T-helper 1 cell (primary cell): ENCODE measurements around the gene ACTL6B.
"Not testable (repeated sequence)": the region's sequence is repeated elsewhere in the genome, so short reads cannot be mapped to it uniquely, and the experiment has no call there.

ENCODE experiments used
- DNase-seq, 5 donors: peaks; one replicate each; pipeline ENCODE4 v3.0.0-alpha.2; 2012 to 2020
- total RNA-seq, 4 donors: gene quantifications; one replicate each; lab custom pipeline; 2026; lab: John Stamatoyannopoulos, UW

ACTL6B gene
- 0 to 0.12 (median 0) reads per million in 4 donors for total RNA-seq

- peak in 3 of 5 donors; percentile 39 to 45 (median 42) for DNase-seq
These were observed at the start of gene ACTL6B for GRCh38 chr7:100655908-100656674. ACTL6B (minus strand) TSS chr7:100656448; CDS start chr7:100656354, 94 bp downstream.

GRCh38 chr7:100705320-100705752 lies 49.1 kb upstream of the ACTL6B start:
- peak; percentile 41 to 74 (median 61) for DNase-seq

- DNase-seq, result not testable (repeated sequence)
These were observed 44.8 kb upstream of the ACTL6B start for GRCh38 chr7:100701089-100701488.

- DNase-seq, result no peak
These were observed 42.8 kb upstream of the ACTL6B start for GRCh38 chr7:100699018-100699417.

- no peak for DNase-seq
These were observed 39.9 kb upstream of the ACTL6B start for GRCh38 chr7:100696123-100696521.

GRCh38 chr7:100694098-100694745 lies 38.0 kb upstream of the ACTL6B start, which contains the start of gene GIGYF1:
GIGYF1 (minus strand) TSS chr7:100694250; CDS start chr7:100688238, 6,012 bp downstream.
- peak; percentile 59 to 76 (median 65) for DNase-seq

GRCh38 chr7:100693312-100694097 lies 37.3 kb upstream of the ACTL6B start:
- no peak for DNase-seq

GRCh38 chr7:100692578-100692961 lies 36.3 kb upstream of the ACTL6B start:
- DNase-seq, result no peak

- DNase-seq, result peak; percentile 47 to 79 (median 72)
These were observed 35.7 kb upstream of the ACTL6B start for GRCh38 chr7:100691676-100692577.

- DNase-seq, result no peak
These were observed 33.2 kb upstream of the ACTL6B start for GRCh38 chr7:100689230-100690135.

- no peak for DNase-seq
These were observed 32.1 kb upstream of the ACTL6B start for GRCh38 chr7:100688326-100688860.

GRCh38 chr7:100687751-100688300 lies 31.6 kb upstream of the ACTL6B start:
- DNase-seq, result no peak

- no peak for DNase-seq
These were observed 31.0 kb upstream of the ACTL6B start for GRCh38 chr7:100687261-100687660.

GRCh38 chr7:100686822-100687211 lies 30.6 kb upstream of the ACTL6B start:
- no peak for DNase-seq

- no peak for DNase-seq
These were observed 30.1 kb upstream of the ACTL6B start for GRCh38 chr7:100686201-100686821.

GRCh38 chr7:100685631-100686145 lies 29.4 kb upstream of the ACTL6B start:
- DNase-seq, result no peak

- no peak for DNase-seq
These were observed 28.9 kb upstream of the ACTL6B start for GRCh38 chr7:100685049-100685605.

GRCh38 chr7:100684534-100685042 lies 28.3 kb upstream of the ACTL6B start:
- no peak for DNase-seq
